HepG2 (cell line): ENCODE data around the gene HYAL1. TPM values are rescaled to one million over a fixed set of nuclear protein-coding genes. Genes with fewer than 3 reads are reported as not detected.

Experiments used
- ASH2L ChIP-seq: fragments of 300-600, 200-600 bp; sonication (generic); IDR thresholded peaks from 2 replicates; pipeline ENCODE4 v1.7.0; 2017; ENCODE audit warnings: low read depth, mild to moderate bottlenecking, moderate library complexity, mixed read lengths, low read length; ENCODE audit not compliant: insufficient read length
- KDM6A ChIP-seq: IDR thresholded peaks from 2 replicates; pipeline ENCODE4 v1.6.1; 2016; ENCODE audit warnings: low read depth
- MXD4 ChIP-seq: IDR thresholded peaks from 2 replicates; pipeline ENCODE4 v1.6.1; 2016; ENCODE audit warnings: mild to moderate bottlenecking, missing biosample characterization, missing genetic modification reagents
- NFKBIZ ChIP-seq: IDR thresholded peaks from 2 replicates; pipeline ENCODE4 v1.6.1; 2018; ENCODE audit warnings: missing genetic modification reagents, missing compliant biosample characterization
- NR1H2 ChIP-seq: sonication (generic); formaldehyde crosslinking; IDR thresholded peaks from 2 replicates; pipeline ENCODE4 v1.8.1; 2022; ENCODE audit warnings: low read depth, missing genetic modification reagents, borderline replicate concordance
- PCBP2 ChIP-seq: fragments of 200-400 bp; formaldehyde crosslinking; optimal IDR thresholded peaks from 2 replicates; pipeline ENCODE3; 2018; ENCODE audit warnings: low read length, low read depth; ENCODE audit not compliant: poor library complexity, severe bottlenecking
- PLRG1 ChIP-seq: fragments of 450-650 bp; conservative IDR thresholded peaks from 2 replicates; pipeline ENCODE4 v1.6.1; 2016
- TARDBP ChIP-seq: sonication (generic); formaldehyde crosslinking; IDR thresholded peaks from 2 replicates; pipeline ENCODE4 v1.8.0; 2022; ENCODE audit warnings: mild to moderate bottlenecking, missing genetic modification reagents
- ZFP82 ChIP-seq: sonication (generic); formaldehyde crosslinking; IDR thresholded peaks from 2 replicates; pipeline ENCODE4 v1.5.1; 2020; ENCODE audit warnings: mild to moderate bottlenecking, missing genetic modification reagents, borderline replicate concordance
- ZFP90 ChIP-seq: sonication (generic); formaldehyde crosslinking; IDR thresholded peaks from 2 replicates; pipeline ENCODE4 v1.8.0; 2022; ENCODE audit warnings: missing genetic modification reagents, mild to moderate bottlenecking, inconsistent platforms, borderline replicate concordance
- ZNF33B ChIP-seq: sonication (generic); formaldehyde crosslinking; IDR thresholded peaks from 2 replicates; pipeline ENCODE4 v1.5.1; 2020; ENCODE audit warnings: mild to moderate bottlenecking, missing genetic modification reagents
- ZNF430 ChIP-seq: sonication (generic); formaldehyde crosslinking; IDR thresholded peaks from 2 replicates; pipeline ENCODE4 v1.9.0; 2021; ENCODE audit warnings: mild to moderate bottlenecking, missing genetic modification reagents
- ZNF549 ChIP-seq: sonication (generic); formaldehyde crosslinking; IDR thresholded peaks from 2 replicates; pipeline ENCODE4 v1.5.0; 2020; ENCODE audit warnings: missing genetic modification reagents
- ZNF703 ChIP-seq: sonication (generic); formaldehyde crosslinking; IDR thresholded peaks from 2 replicates; pipeline ENCODE4 v1.5.1; 2020; ENCODE audit warnings: missing genetic modification reagents, mild to moderate bottlenecking, moderate library complexity, borderline replicate concordance
- ZNF792 ChIP-seq: IDR thresholded peaks from 2 replicates; pipeline ENCODE4 v1.6.1; 2016
- ZSCAN29 ChIP-seq: sonication (generic); formaldehyde crosslinking; conservative IDR thresholded peaks from 2 replicates; pipeline ENCODE4 v1.4.0; 2020; ENCODE audit warnings: mild to moderate bottlenecking, missing genetic modification reagents
- polyA plus RNA-seq, 8 experiments: library from polyadenylated mRNA; depleted of rRNA in 3 of 8; stranded (reverse) in 7 of 8; unstranded in 1 of 8; fragments of >200 nt; fragmentation: Illumina TruSeq in 4 of 8; extraction: Trizol in 4 of 8; gene quantifications; 2 replicates each; pipeline versions ENCODE4 v1.2.1 to v1.2.3, GENCODE V29; 2011 to 2016; ENCODE audit warnings: low read depth in 4 of 8, missing spikeins in 1 of 8, mixed read lengths in 1 of 8; ENCODE audit not compliant: insufficient read depth in 1 of 8
- total RNA-seq, 5 experiments: library from RNA; depleted of rRNA; stranded (reverse); fragments of >200 nt; fragmentation: Illumina TruSeq; extraction: Trizol; gene quantifications; 2 replicates each; pipeline ENCODE4 v1.2.3, GENCODE V29; 2016; ENCODE audit warnings: low read depth in 1 of 5
- TF ChIP-seq, protein P1 (sequence below): sonication (generic); formaldehyde crosslinking; IDR thresholded peaks from one replicate; pipeline ENCODE4 v1.5.1; 2020; ENCODE audit warnings: mild to moderate bottlenecking, missing genetic modification reagents; ENCODE audit errors: not compliant biosample characterization
- TF ChIP-seq, protein P2 (sequence below): sonication (generic); formaldehyde crosslinking; IDR thresholded peaks from 2 replicates; pipeline ENCODE4 v1.5.1; 2020; ENCODE audit warnings: missing genetic modification reagents, mild to moderate bottlenecking, borderline replicate concordance

The HYAL1 gene
- total and polyA plus RNA-seq, 2 of the 13 experiments (the other 11 are each of a cell fraction or from before 2014, with no cell fraction given): 76.5 to 193 TPM

DNA sequence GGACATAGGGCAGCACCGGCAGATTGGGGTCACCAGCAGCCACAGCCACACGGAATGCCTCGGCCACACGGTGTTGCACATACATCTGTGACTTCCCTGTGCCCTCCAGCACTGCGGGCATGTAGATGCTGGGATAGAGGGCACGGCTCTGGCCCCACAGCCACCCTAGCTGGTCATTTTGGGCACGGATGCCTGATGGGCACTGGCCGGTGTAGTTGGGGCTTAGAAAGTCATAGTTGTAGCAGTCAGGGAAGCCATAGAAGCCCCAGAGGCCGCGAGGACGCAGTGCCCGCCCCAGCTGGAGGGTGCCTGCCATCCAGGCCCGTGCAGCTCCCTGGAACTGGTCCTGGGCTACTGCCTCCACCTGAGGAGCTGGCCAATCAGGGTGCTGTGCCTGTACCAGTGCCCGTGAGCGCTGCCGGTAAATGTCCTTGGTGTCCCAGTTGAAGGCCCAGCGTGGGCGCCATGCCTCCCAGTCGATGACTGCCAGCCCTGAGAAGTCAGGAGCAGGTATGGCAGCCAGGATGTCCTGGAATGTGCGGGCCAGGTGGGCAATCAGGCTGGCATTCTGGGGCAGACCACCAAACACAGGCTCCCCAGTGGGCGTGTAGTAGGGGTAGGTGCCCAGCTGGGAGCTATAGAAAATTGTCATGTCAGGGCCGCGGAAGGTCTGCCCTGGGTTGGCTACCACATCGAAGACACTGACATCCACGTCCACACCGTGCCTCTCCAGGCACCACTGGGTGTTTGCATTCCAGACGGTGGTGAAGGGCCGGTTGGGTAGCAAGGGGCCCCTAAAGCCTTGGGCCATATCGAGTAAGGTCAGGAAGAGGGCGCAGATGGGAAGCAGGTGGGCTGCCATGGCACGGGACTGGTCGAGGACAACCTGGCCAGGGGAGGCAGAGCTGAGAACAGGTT, 1.0 kb downstream of the HYAL1 start (continued):
- TF ChIP-seq, protein P1, sequence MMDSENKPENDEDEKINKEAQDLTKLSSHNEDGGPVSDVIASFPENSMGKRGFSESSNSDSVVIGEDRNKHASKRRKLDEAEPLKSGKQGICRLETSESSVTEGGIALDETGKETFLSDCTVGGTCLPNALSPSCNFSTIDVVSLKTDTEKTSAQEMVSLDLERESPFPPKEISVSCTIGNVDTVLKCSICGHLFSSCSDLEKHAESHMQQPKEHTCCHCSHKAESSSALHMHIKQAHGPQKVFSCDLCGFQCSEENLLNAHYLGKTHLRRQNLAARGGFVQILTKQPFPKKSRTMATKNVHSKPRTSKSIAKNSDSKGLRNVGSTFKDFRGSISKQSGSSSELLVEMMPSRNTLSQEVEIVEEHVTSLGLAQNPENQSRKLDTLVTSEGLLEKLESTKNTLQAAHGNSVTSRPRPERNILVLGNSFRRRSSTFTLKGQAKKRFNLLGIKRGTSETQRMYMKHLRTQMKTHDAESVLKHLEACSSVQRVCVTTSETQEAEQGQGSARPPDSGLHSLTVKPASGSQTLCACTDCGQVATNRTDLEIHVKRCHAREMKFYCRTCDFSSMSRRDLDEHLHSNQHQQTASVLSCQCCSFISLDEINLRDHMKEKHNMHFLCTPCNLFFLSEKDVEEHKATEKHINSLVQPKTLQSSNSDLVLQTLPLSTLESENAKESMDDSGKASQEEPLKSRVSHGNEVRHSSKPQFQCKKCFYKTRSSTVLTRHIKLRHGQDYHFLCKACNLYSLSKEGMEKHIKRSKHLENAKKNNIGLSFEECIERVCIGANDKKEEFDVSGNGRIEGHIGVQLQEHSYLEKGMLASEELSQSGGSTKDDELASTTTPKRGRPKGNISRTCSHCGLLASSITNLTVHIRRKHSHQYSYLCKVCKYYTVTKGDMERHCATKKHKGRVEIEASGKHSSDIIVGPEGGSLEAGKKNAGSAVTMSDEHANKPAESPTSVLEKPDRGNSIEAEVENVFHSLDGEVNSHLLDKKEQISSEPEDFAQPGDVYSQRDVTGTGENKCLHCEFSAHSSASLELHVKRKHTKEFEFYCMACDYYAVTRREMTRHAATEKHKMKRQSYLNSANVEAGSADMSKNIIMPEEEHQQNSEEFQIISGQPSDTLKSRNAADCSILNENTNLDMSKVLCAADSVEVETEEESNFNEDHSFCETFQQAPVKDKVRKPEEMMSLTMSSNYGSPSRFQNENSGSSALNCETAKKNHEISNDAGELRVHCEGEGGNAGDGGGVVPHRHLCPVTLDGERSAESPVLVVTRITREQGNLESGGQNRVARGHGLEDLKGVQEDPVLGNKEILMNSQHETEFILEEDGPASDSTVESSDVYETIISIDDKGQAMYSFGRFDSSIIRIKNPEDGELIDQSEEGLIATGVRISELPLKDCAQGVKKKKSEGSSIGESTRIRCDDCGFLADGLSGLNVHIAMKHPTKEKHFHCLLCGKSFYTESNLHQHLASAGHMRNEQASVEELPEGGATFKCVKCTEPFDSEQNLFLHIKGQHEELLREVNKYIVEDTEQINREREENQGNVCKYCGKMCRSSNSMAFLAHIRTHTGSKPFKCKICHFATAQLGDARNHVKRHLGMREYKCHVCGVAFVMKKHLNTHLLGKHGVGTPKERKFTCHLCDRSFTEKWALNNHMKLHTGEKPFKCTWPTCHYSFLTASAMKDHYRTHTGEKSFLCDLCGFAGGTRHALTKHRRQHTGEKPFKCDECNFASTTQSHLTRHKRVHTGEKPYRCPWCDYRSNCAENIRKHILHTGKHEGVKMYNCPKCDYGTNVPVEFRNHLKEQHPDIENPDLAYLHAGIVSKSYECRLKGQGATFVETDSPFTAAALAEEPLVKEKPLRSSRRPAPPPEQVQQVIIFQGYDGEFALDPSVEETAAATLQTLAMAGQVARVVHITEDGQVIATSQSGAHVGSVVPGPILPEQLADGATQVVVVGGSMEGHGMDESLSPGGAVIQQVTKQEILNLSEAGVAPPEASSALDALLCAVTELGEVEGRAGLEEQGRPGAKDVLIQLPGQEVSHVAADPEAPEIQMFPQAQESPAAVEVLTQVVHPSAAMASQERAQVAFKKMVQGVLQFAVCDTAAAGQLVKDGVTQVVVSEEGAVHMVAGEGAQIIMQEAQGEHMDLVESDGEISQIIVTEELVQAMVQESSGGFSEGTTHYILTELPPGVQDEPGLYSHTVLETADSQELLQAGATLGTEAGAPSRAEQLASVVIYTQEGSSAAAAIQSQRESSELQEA: no peak
- TF ChIP-seq MXD4 (CRISPR knock-in tag) (no peak), ZFP82 (no peak), NR1H2 (CRISPR knock-in tag) (0 out of 2 replicates have a peak, but pooled peaks have one; percentile 43), ASH2L (no peak), ZSCAN29 (CRISPR knock-in tag) (no peak), TARDBP (no peak; the same call in 1 of the 2 replicates), ZNF549 (CRISPR knock-in tag) (no peak), ZNF33B (CRISPR knock-in tag) (no peak), ZNF430 (CRISPR knock-in tag) (no peak), ZNF792 (no peak; the same call in 1 of the 2 replicates), PLRG1 (no peak), NFKBIZ (CRISPR knock-in tag) (no peak), ZNF703 (no peak), PCBP2 (no peak), KDM6A (CRISPR knock-in tag) (no peak), ZFP90 (CRISPR knock-in tag) (no peak)
- TF ChIP-seq, protein P2, sequence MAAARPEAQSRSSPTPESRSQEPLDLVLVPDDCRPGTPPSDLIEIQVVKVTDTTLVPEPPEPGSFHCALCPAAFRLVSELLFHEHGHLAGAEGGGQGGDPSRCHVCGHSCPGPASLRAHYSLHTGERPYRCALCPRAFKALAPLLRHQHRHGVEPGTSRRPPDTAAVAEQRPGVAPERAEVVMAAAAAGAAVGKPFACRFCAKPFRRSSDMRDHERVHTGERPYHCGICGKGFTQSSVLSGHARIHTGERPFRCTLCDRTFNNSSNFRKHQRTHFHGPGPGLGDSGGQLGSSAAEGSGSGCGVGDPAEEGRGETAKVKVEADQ (CRISPR knock-in tag): no peak
